Rectal smooth muscle tissue (tissue), 1 donor: ENCODE measurements around the gene RBM5.

ENCODE experiments used
- H3K27ac ChIP-seq: one replicate; pipeline ENCODE4 v1.7.0; 2013; ENCODE audit warnings: low read depth, low read length, inconsistent platforms
- H3K27me3 ChIP-seq: one replicate; pipeline ENCODE4 v1.7.0; 2013; ENCODE audit warnings: low read length; ENCODE audit not compliant: control insufficient read depth, insufficient read depth
- H3K36me3 ChIP-seq: one replicate; pipeline ENCODE4 v1.7.0; 2013; ENCODE audit warnings: low read length; ENCODE audit not compliant: control insufficient read depth, insufficient read depth
- H3K4me1 ChIP-seq: one replicate; pipeline ENCODE4 v1.7.0; 2013; ENCODE audit warnings: low read length; ENCODE audit not compliant: control insufficient read depth, insufficient read depth
- H3K4me3 ChIP-seq: one replicate; pipeline ENCODE4 v1.7.0; 2013; ENCODE audit warnings: low read length
- H3K9ac ChIP-seq: one replicate; pipeline ENCODE4 v1.7.0; 2013; ENCODE audit warnings: low read length

RBM5 gene

DNA sequence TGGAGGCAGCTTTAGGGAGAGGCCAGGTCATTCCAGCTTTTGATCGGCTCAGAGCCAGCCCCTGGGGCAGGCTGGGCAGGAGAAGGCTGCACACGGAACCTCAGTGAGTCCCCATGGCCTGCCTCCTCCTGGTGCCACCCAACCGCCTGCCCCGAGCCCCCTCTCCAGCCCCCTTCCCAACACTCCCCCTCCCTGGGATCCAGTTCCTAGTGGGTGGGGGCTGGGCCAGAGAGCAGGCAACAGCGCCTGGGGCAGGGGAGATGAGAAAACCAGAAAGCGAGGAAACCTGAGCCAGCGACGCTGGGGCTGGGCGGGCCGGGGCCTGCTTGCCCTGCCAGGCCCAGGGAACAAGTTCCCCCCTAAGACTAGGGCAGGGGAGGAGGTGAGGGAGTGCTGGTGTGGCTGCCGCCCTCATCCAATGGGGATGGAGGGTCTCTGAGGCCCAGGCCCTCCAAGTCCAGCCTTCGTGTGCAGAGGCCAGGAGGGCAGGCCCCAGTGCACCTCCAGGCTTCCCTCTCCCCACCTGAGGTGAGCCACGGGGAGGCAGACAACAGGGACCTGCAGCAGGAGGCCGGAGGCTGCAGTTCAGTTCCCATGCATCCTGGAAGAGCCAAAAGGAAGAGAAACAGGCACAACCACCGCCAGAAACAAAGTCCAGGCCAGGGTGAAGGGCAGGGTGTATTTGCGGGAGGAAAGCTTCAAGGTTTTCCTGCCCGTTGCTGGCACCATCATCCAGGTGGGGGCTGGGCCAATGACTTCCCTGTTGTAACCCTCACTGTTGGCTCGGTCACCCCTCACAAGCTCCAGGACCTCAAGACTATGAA is 62.4 kb downstream of the RBM5 start:
- Histone ChIP-seq H3K27ac (no peak overlapping the region), H3K9ac (no peak overlapping the region), H3K27me3 (no peaks in the 10 kb centered on the region), H3K36me3 (no peaks in the 10 kb centered on the region), H3K4me3 (no peak overlapping the region), H3K4me1 (no peaks in the 10 kb centered on the region)

DNA sequence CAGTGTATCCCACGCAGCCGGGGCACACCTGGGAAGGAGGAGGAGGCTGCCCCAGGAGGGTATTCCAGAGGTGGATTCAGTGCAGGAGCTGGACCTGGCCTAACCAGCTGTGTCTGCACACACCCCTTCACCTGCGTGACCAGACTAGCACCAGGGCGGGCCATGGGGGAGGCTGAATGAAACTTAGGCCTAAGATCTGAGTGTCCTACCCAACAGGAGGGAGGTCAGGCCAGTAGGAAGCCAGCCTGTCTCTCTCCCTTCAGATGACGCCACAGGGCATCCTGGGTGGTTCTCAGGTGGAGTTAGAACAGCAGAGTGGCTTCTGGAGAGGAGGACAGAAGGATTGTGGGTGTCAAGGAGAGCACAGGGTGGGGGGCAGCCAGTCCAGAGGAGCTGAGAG is 63.0 kb downstream of the RBM5 start:
- Histone ChIP-seq H3K27ac (no peak overlapping the region), H3K4me3 (no peak overlapping the region), H3K36me3 (no peaks in the 10 kb centered on the region), H3K27me3 (no peaks in the 10 kb centered on the region), H3K9ac (no peak overlapping the region), H3K4me1 (peaks cover under 1% of the 10 kb centered on the region)

DNA sequence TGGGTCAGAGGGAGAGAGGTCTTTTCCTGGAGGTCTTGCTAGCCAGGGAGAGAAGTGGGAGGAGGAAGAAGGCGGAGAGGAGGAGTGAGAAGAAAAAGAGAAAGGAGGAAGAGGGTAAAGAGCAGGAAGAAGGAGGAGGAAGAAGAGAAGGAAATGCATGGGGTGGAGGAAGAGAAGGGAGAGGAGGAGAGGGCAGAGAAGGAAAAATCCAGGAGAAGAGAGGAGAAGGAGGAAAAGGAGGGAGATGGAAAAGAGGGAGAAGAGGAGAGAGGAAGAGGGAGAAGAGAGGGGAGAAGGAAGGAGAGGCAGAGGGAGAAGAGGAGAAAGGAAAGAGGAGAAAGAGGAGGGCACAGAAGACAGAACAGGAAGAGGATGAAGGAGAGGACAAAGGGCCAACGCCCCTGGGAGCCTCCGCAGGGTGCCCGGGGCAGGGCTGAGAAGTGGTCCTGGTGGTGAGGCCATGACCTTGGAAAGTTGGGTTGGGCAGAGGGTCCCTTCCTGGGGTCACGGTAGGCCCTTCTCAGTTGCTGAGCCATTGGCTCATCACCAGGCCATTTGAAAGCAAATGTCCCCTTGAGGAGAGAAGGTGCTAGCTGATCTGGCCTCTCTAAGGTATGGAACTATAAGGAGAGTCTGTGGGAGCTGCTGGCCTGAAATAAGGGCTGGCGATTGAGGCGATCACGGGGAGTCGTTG is 65.2 kb downstream of the RBM5 start:
- Histone ChIP-seq H3K4me1 (peaks cover 2% of the 10 kb centered on the region), H3K27me3 (no peaks in the 10 kb centered on the region), H3K27ac (no peak overlapping the region), H3K9ac (no peak overlapping the region), H3K36me3 (no peaks in the 10 kb centered on the region), H3K4me3 (no peak overlapping the region)

DNA sequence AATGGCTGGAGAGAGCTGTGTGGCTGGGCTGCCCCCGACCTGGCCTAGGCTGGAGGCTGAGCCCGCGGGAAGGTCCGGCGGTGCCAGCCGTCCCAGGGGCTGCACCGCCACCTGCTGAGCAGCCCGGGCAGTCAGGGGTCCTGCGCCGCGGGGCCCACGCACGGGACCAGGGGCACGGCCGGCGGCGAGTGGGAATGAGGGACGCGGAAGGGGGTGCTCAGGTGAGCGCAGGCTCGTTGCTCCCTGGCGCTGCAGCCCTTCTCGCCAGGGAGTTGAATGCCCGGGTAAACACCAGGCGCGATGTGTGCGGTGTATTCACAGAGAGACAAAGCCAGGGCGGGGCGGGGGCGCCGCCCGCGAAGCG is 65.7 kb downstream of the RBM5 start:
- H3K36me3 ChIP-seq, result no peaks in the 10 kb centered on the region
- no peaks in the 10 kb centered on the region for H3K27me3 ChIP-seq
- H3K9ac ChIP-seq, result no peak overlapping the region
- peak overlapping the region; percentile 61 for H3K4me3 ChIP-seq
- no peak overlapping the region for H3K27ac ChIP-seq
- peaks cover 2% of the 10 kb centered on the region for H3K4me1 ChIP-seq

DNA sequence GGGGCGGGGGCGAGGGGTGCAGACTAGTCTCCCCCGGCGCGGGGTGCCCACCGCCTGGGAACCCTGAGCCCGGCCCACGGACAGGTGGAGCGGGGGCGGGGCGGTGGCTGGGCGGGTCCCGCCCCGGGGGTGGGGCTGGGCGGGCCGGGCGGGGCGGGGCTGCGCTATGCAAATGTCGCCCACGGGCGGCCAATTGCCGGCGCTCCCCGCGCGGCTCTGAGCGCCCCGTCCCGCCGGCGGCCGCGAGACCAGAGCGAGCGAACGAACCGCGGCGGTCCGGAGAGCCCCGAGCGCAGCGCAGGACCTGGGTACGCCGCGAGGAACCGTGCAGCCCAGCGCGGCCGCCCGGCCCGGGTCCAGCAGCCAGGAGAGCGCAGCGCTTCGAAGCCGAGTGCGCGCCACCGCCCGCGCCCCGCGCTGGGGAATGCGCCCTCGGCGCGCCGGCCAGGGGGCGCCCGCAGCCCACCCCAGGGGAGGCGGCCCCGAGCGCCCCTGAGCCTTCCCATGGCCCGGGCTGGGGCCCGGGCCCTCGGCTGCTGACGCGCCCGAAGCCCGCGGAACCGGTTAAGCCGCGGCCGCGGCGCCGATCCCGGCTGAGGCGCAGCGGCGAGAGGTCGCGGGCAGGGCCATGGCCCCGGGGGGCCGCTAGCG is 66.2 kb downstream of the RBM5 start, which contains the start of gene SEMA3F:
TSS of gene SEMA3F (plus strand) at position 485 of the 651 bp plus-strand sequence. CDS start 4,299 bp downstream, outside the sequence.
- H3K36me3 ChIP-seq, result no peaks in the 10 kb centered on the region
- H3K27ac ChIP-seq, result no peak within 1 kb of the TSS
- no peaks in the 10 kb centered on the region for H3K27me3 ChIP-seq
- no peak within 1 kb of the TSS for H3K9ac ChIP-seq
- H3K4me1 ChIP-seq, result peaks cover 2% of the 10 kb centered on the region
- H3K4me3 ChIP-seq, result peak within 1 kb of the TSS; percentile 61

DNA sequence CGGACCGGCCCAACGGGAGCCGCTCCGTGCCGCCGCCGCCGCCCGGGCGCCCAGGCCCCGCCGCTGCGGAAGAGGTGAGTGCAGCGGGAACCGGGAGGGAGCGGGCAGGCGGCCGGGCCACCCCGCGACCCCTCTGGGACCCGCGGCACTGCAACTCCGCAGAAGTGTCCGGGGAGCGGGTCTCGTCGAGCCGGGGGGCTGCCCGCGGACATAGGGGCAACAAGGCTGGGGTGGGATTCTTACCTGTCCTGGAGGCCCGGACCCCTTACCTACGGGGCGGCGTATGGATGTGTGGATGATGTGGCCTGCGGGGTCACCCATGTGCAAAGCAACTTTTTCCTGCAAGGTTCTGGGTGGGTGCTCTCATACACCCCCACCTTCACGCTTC is 66.8 kb downstream of the RBM5 start:
- no peak overlapping the region for H3K27ac ChIP-seq
- H3K4me1 ChIP-seq, result peaks cover 5% of the 10 kb centered on the region
- no peak overlapping the region for H3K9ac ChIP-seq
- H3K27me3 ChIP-seq, result no peaks in the 10 kb centered on the region
- peak overlapping the region; percentile 46 for H3K4me3 ChIP-seq
- no peaks in the 10 kb centered on the region for H3K36me3 ChIP-seq

DNA sequence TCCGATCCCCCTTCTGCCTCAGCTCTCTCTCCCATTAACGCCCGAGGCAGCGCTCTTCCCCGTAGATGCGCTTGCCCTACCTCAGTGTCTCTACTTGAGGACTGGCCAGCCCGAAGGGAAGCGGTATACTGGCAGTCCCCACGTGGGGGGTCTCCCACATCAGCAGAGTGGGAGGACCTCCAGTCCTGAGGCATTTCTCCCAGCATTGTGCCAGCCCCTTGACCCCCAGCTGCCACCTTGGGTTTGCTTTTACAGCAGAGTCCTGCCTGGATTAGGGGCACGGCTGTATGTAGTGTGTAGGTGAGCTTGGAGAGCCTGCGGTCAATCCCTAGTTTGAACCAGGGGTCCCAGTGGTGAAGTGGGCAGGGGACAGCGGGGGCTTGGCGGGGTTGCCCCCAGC is 67.2 kb downstream of the RBM5 start:
- Histone ChIP-seq H3K9ac (no peak overlapping the region), H3K36me3 (no peaks in the 10 kb centered on the region), H3K4me1 (peaks cover 7% of the 10 kb centered on the region), H3K27ac (no peak overlapping the region), H3K4me3 (peak overlapping the region; percentile 46), H3K27me3 (no peaks in the 10 kb centered on the region)

DNA sequence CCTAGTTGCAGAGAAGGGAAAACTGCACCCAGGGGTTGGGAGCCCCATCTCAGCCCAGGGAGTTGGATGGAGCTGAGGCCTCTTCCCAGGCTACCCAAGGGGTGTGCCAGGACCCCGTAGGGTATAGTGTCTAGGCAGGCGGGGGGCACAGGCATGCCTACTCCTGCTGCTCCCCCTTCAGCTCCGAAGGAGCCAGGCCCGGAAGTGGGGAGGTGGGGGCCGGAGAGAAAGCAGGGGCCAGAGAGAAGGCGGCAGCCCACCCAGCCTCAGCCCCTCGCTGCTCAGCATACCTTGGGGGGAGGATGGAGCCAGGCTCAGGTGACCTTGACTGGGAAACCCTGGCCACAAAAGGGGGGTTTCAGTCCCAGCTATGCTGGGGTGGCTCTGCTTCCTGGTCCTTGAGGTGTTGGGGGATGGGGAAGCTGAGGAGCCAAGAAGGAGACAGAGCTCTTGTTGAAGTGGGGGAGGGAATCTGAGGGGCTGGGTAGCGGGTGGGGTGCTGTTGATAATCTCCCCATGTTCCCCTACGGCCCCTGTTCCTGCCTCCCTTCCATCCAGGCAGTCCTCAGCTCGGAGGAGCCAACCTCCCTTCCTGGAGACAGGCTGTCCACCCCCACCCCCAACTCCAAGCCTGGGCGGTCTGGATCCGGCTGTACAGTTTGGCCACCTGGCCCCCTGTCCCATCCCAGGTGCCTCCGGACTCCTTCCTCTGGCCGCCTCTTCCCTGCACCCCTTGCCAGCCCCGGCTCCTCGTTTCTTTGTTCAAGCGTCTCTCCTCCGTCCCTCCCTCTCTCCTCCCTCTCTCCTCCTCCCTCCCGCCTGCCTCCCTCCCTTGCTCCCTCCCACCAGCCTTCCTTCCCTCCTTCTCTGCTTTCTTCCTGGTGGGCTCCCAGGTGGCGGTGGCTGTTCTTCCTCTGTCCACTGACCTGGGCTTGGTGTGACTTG is 68.1 kb downstream of the RBM5 start:
- Histone ChIP-seq H3K9ac (peak overlapping the region; percentile 16), H3K4me1 (peaks cover 14% of the 10 kb centered on the region), H3K36me3 (no peaks in the 10 kb centered on the region), H3K4me3 (peak overlapping the region; percentile 46), H3K27me3 (no peaks in the 10 kb centered on the region), H3K27ac (peak overlapping the region; percentile 5)

DNA sequence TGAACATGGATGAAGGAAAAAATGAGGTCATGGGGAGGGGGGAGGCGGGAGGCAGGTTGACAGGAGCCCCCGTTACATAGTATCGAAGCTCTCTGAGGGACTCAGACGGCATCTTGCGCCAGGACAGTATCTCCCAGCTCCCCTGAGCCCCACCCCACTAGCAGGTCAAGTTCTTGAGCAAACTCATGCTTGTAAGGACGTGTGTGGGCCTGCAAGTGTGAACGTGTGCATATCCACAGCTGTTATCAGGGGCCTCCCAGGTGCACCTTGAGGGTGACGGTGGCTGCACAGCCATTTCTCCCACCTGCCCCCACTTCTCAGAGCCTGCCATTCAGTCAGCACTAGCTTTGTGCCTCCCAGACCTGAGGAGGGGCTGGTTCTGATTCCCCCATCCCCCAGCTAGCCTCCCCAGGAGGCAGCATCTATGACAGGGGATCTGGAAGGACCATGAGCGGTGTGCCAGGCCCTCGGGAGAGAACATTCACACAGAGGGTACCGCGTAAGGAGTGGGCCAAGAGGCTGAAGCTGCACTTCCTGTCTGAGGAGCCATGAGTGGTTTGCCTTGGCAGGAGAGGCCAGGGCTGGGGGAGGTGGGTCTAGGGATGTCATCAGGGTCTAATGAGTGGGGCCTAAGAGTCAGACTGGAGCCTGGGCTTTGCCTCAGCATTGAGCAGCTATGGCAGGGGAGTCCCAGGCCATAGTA is 69.3 kb downstream of the RBM5 start:
- H3K4me1 ChIP-seq, result peaks cover 24% of the 10 kb centered on the region
- no peak overlapping the region for H3K4me3 ChIP-seq
- no peaks in the 10 kb centered on the region for H3K27me3 ChIP-seq
- H3K36me3 ChIP-seq, result no peaks in the 10 kb centered on the region
- H3K9ac ChIP-seq, result no peak overlapping the region
- H3K27ac ChIP-seq, result no peak overlapping the region

DNA sequence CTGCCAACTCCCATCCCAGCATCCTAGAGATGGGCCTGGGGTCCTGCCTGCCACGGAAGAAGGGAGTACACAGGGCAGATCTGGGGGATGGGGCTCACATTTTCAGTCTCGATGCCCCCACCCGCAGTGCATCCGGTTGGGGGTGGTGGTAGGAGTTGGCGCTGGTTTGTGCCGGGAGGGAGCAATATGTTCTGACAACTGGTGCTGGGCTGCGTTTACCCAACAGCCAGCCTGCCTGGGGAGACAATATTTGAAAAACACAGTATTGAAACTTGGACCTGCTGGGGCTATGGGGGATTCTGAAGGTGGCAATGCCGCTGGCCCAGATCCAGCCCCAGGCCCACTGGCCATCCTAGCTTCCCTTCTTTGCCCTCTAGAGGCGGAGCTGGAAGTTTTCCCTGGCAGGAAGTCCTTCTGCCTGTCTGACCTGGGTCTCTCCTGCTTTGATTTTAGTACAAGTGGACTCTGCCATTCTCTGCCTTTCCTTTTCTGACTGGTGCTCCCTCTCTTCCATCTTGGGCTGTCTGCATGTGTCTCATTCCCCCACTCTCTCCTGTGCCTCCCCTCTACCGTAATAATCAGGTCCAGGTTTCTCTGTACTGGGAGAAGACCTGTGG is 69.9 kb downstream of the RBM5 start:
- Histone ChIP-seq H3K4me1 (peaks cover 31% of the 10 kb centered on the region), H3K9ac (no peak overlapping the region), H3K4me3 (no peak overlapping the region), H3K27me3 (no peaks in the 10 kb centered on the region), H3K27ac (no peak overlapping the region), H3K36me3 (no peaks in the 10 kb centered on the region)

DNA sequence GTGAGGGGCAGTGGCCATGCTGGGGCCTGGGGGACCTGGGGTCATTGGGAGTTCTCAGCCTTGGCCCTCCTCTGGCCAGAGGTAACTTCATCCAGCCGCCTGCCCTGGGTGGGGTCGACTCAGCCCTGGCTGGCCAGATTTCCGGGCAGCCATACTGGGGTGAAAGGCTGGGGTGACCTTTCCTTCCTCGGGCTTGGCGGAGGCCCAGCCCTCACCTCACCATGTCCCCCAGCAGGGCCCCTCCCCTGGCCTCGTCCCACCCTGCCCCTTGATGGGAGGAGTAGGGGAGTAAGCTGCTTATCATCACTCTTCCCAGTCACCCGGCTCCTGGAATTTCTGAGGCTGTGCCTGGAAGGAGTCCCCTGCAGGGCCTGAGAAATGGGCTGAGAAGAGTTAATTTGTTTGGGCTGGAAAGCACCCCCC is 71.9 kb downstream of the RBM5 start:
- Histone ChIP-seq H3K36me3 (no peaks in the 10 kb centered on the region), H3K27ac (no peak overlapping the region), H3K4me1 (peaks cover 50% of the 10 kb centered on the region), H3K27me3 (no peaks in the 10 kb centered on the region), H3K9ac (no peak overlapping the region), H3K4me3 (no peak overlapping the region)
